Naive B cell (primary cell): ENCODE results near the gene POLR1A. TPM values are rescaled to one million over a fixed set of nuclear protein-coding genes. Genes with fewer than 3 reads are reported as not detected.
"Not testable (repeated sequence)": the region's sequence is repeated elsewhere in the genome, so short reads cannot be mapped to it uniquely, and the experiment has no call there.

Experiments
- ATAC-seq, 2 donors: fragments of 150-1000 bp; cut with Tn5 transposase; 2 replicates each; pipeline ENCODE4 v1.10.0; 2021; ENCODE audit warnings: low read depth in 2 of 2, mild to moderate bottlenecking in 2 of 2, moderate library complexity in 2 of 2
- DNase-seq: peaks from one replicate; pipeline ENCODE4 v3.0.0; 2022
- H3K27ac Mint-ChIP-seq, 6 donors: one replicate each; pipeline ENCODE4 v1.8.0; 2020 to 2022; ENCODE audit warnings: mild to moderate bottlenecking in 6 of 6, mixed read lengths in 6 of 6, moderate library complexity in 5 of 6, inconsistent platforms in 2 of 6
- H3K27me3 Mint-ChIP-seq, 3 donors: one replicate each; pipeline ENCODE4 v1.8.0; 2021 to 2022; ENCODE audit warnings: mixed read lengths in 3 of 3, mild to moderate bottlenecking in 1 of 3
- H3K36me3 Mint-ChIP-seq, 2 donors: one replicate each; pipeline ENCODE4 v1.8.0; 2020 to 2022; ENCODE audit warnings: mixed read lengths in 2 of 2, inconsistent platforms in 1 of 2, mild to moderate bottlenecking in 1 of 2
- H3K4me1 Mint-ChIP-seq, 3 donors: one replicate each; pipeline ENCODE4 v1.8.0; 2020 to 2022; ENCODE audit warnings: mixed read lengths in 3 of 3, inconsistent platforms in 1 of 3, mild to moderate bottlenecking in 1 of 3, moderate library complexity in 1 of 3
- H3K4me3 Mint-ChIP-seq, 8 donors: one replicate each; pipeline ENCODE4 v1.8.0; 2020 to 2022; ENCODE audit warnings: mild to moderate bottlenecking in 8 of 8, mixed read lengths in 8 of 8, moderate library complexity in 8 of 8, inconsistent platforms in 2 of 8
- H3K9me3 Mint-ChIP-seq, 7 donors: one replicate each; pipeline ENCODE4 v1.8.0; 2020 to 2022; ENCODE audit warnings: mixed read lengths in 7 of 7, mild to moderate bottlenecking in 5 of 7, inconsistent platforms in 2 of 7, moderate library complexity in 1 of 7
- polyA plus RNA-seq, 6 donors: library from polyadenylated mRNA; unstranded; fragments of 300-500 nt; fragmentation: Illumina TruSeq; gene quantifications; one replicate each; pipeline ENCODE4 v1.2.3, GENCODE V29; 2021; ENCODE audit warnings: low read depth in 6 of 6

Gene POLR1A
- polyA plus RNA-seq, 6 donors from 2014 or later: 1.9 to 6.2 (median 2.4) TPM; not detected in 1

- peak overlapping the region; percentile 24 to 88 (median 75) for H3K4me3 Mint-ChIP-seq
- peaks cover 0 to 4% (median 0%) of the 10 kb centered on the region in 7 donors for H3K9me3 Mint-ChIP-seq
- no peaks in the 10 kb centered on the region for H3K27me3 Mint-ChIP-seq
- no peaks in the 10 kb centered on the region for H3K36me3 Mint-ChIP-seq
- ATAC-seq (peak; percentile 68 to 73), DNase-seq (peak; percentile 43)
- peaks cover 60 to 75% (median 62%) of the 10 kb centered on the region in 3 donors for H3K4me1 Mint-ChIP-seq
- peak overlapping the region; percentile 69 to 96 (median 90) for H3K27ac Mint-ChIP-seq
Observed at GRCh38 chr2:85999061-85999831, 106.4 kb downstream of the POLR1A start.

- Mint-ChIP-seq H3K27ac (peak overlapping the region; percentile 54 to 94 (median 86)), H3K27me3 (no peaks in the 10 kb centered on the region), H3K4me1 (peaks cover 65 to 81% (median 66%) of the 10 kb centered on the region in 3 donors), H3K36me3 (no peaks in the 10 kb centered on the region), H3K4me3 (peak overlapping the region in 7 of 8 donors; percentile 24 to 88 (median 74)), H3K9me3 (peaks cover 0 to 4% (median 0%) of the 10 kb centered on the region in 7 donors)
- no peak for ATAC-seq
- no peak for DNase-seq
Observed at GRCh38 chr2:85998071-85998991, 107.4 kb downstream of the POLR1A start.

GRCh38 chr2:85997017-85997970 is 108.4 kb downstream of the POLR1A start:
- DNase-seq: no peak
- no peak for ATAC-seq
- H3K4me3 Mint-ChIP-seq: peak overlapping the region; percentile 26 to 76 (median 44)
- no peaks in the 10 kb centered on the region for H3K27me3 Mint-ChIP-seq
- H3K36me3 Mint-ChIP-seq: no peaks in the 10 kb centered on the region
- H3K4me1 Mint-ChIP-seq: peaks cover 64 to 88% (median 65%) of the 10 kb centered on the region in 3 donors
- peaks cover 0 to 4% (median 0%) of the 10 kb centered on the region in 7 donors for H3K9me3 Mint-ChIP-seq
- H3K27ac Mint-ChIP-seq: peak overlapping the region in 4 of 6 donors; percentile 47 to 93 (median 64)

GRCh38 chr2:85996591-85996990 is 109.1 kb downstream of the POLR1A start:
- H3K27me3 Mint-ChIP-seq: no peaks in the 10 kb centered on the region
- H3K4me3 Mint-ChIP-seq: peak overlapping the region in 5 of 8 donors; percentile 9 to 51 (median 26)
- ATAC-seq (no peak), DNase-seq (no peak)
- peaks cover 0 to 4% (median 0%) of the 10 kb centered on the region in 7 donors for H3K9me3 Mint-ChIP-seq
- no peaks in the 10 kb centered on the region for H3K36me3 Mint-ChIP-seq
- peaks cover 65 to 88% (median 65%) of the 10 kb centered on the region in 3 donors for H3K4me1 Mint-ChIP-seq
- H3K27ac Mint-ChIP-seq: peak overlapping the region in 2 of 6 donors; percentile 49 to 52

GRCh38 chr2:85995648-85996529 is 109.8 kb downstream of the POLR1A start:
- Mint-ChIP-seq H3K4me3 (peak overlapping the region in 3 of 8 donors; percentile 62 to 87 (median 81)), H3K36me3 (no peaks in the 10 kb centered on the region), H3K27me3 (no peaks in the 10 kb centered on the region), H3K9me3 (peaks cover 0 to 4% (median 0%) of the 10 kb centered on the region in 7 donors), H3K27ac (peak overlapping the region in 4 of 6 donors; percentile 19 to 70 (median 63)), H3K4me1 (peaks cover 61 to 81% (median 62%) of the 10 kb centered on the region in 3 donors)
- ATAC-seq (no peak), DNase-seq (no peak)

- no peaks in the 10 kb centered on the region for H3K36me3 Mint-ChIP-seq
- H3K9me3 Mint-ChIP-seq: peaks cover 0 to 2% (median 0%) of the 10 kb centered on the region in 7 donors
- peak; percentile 34 for DNase-seq
- H3K4me1 Mint-ChIP-seq: peaks cover 54 to 73% (median 54%) of the 10 kb centered on the region in 3 donors
- no peak for ATAC-seq
- H3K27me3 Mint-ChIP-seq: no peaks in the 10 kb centered on the region
- peak overlapping the region in 4 of 6 donors; percentile 22 to 90 (median 80) for H3K27ac Mint-ChIP-seq
- peak overlapping the region in 7 of 8 donors; percentile 57 to 87 (median 74) for H3K4me3 Mint-ChIP-seq
Observed at GRCh38 chr2:85994897-85995647, 110.6 kb downstream of the POLR1A start.

- peak; percentile 28 to 29 for ATAC-seq
- H3K36me3 Mint-ChIP-seq: no peaks in the 10 kb centered on the region
- no peaks in the 10 kb centered on the region for H3K27me3 Mint-ChIP-seq
- H3K4me3 Mint-ChIP-seq: peak overlapping the region; percentile 6 to 87 (median 65)
- DNase-seq: no peak
- H3K9me3 Mint-ChIP-seq: no peaks in the 10 kb centered on the region
- H3K4me1 Mint-ChIP-seq: peaks cover 47 to 66% (median 47%) of the 10 kb centered on the region in 3 donors
- H3K27ac Mint-ChIP-seq: peak overlapping the region in 5 of 6 donors; percentile 46 to 90 (median 87)
Observed at GRCh38 chr2:85994421-85994777, 111.3 kb downstream of the POLR1A start.

GRCh38 chr2:85992611-85993010 is 113.1 kb downstream of the POLR1A start:
- Mint-ChIP-seq H3K4me3 (peak overlapping the region in 1 of 8 donors; percentile 65), H3K9me3 (no peaks in the 10 kb centered on the region), H3K4me1 (peaks cover 32 to 52% (median 38%) of the 10 kb centered on the region in 3 donors), H3K36me3 (no peaks in the 10 kb centered on the region), H3K27me3 (no peaks in the 10 kb centered on the region), H3K27ac (no peak overlapping the region)
- DNase-seq (no peak), ATAC-seq (no peak)

GRCh38 chr2:85992053-85992452 is 113.6 kb downstream of the POLR1A start:
- H3K9me3 Mint-ChIP-seq, H3K27me3 Mint-ChIP-seq: not testable (repeated sequence)

GRCh38 chr2:85990084-85990483 is 115.6 kb downstream of the POLR1A start:
- H3K4me1 Mint-ChIP-seq: peaks cover 14 to 27% (median 18%) of the 10 kb centered on the region in 3 donors
- no peak overlapping the region for H3K4me3 Mint-ChIP-seq
- no peaks in the 10 kb centered on the region for H3K9me3 Mint-ChIP-seq
- no peak for ATAC-seq
- H3K27me3 Mint-ChIP-seq: no peaks in the 10 kb centered on the region
- H3K27ac Mint-ChIP-seq: peak overlapping the region in 2 of 6 donors; percentile 16 to 76
- no peak for DNase-seq
- no peaks in the 10 kb centered on the region for H3K36me3 Mint-ChIP-seq

More at GRCh38 chr2:85992053-85992452, 113.6 kb downstream of the POLR1A start:
- not testable (repeated sequence) for H3K4me3 Mint-ChIP-seq, ATAC-seq, H3K36me3 Mint-ChIP-seq, H3K27ac Mint-ChIP-seq, DNase-seq
- H3K4me1 Mint-ChIP-seq: peaks cover 26 to 47% (median 33%) of the 10 kb centered on the region in 3 donors

GRCh38 chr2:85989288-85989865 is 116.3 kb downstream of the POLR1A start:
- ATAC-seq: no peak
- Mint-ChIP-seq H3K27me3 (no peaks in the 10 kb centered on the region), H3K4me3 (no peak overlapping the region)

More at GRCh38 chr2:85989288-85989865, 116.3 kb downstream of the POLR1A start:
- peaks cover 7 to 20% (median 13%) of the 10 kb centered on the region in 3 donors for H3K4me1 Mint-ChIP-seq
- no peaks in the 10 kb centered on the region for H3K36me3 Mint-ChIP-seq
- DNase-seq: no peak
- no peaks in the 10 kb centered on the region for H3K9me3 Mint-ChIP-seq
- peak overlapping the region in 1 of 6 donors; percentile 38 for H3K27ac Mint-ChIP-seq
